T-helper 22 cell (primary cell): ENCODE data around the gene HIVEP1.

ENCODE experiments used
- DNase-seq: peaks from one replicate; pipeline ENCODE4 v3.0.0-alpha.2; 2020; ENCODE audit warnings: low read depth

Gene HIVEP1

GRCh38 chr6:12020187-12020791 lies 8.2 kb downstream of the HIVEP1 start:
- no peak for DNase-seq

- DNase-seq: no peak
Measured at GRCh38 chr6:12022481-12022880, 10.4 kb downstream of the HIVEP1 start.

- no peak for DNase-seq
Measured at GRCh38 chr6:12022953-12023388, 10.9 kb downstream of the HIVEP1 start.

GRCh38 chr6:12024216-12024615 lies 12.1 kb downstream of the HIVEP1 start:
- no peak for DNase-seq

GRCh38 chr6:12024699-12025434 lies 12.8 kb downstream of the HIVEP1 start:
- no peak for DNase-seq

GRCh38 chr6:12026120-12026519 lies 14.0 kb downstream of the HIVEP1 start:
- no peak for DNase-seq

- DNase-seq: no peak
Measured at GRCh38 chr6:12026833-12027232, 14.7 kb downstream of the HIVEP1 start.

GRCh38 chr6:12028213-12028612 lies 16.1 kb downstream of the HIVEP1 start:
- no peak for DNase-seq

GRCh38 chr6:12029979-12030737 lies 18.0 kb downstream of the HIVEP1 start:
- no peak for DNase-seq

GRCh38 chr6:12030993-12031550 lies 19.0 kb downstream of the HIVEP1 start:
- no peak for DNase-seq

- no peak for DNase-seq
Measured at GRCh38 chr6:12032783-12033573, 20.9 kb downstream of the HIVEP1 start.

GRCh38 chr6:12033770-12034169 lies 21.7 kb downstream of the HIVEP1 start:
- no peak for DNase-seq

- DNase-seq: no peak
Measured at GRCh38 chr6:12034349-12034748, 22.2 kb downstream of the HIVEP1 start.

GRCh38 chr6:12034837-12035236 lies 22.7 kb downstream of the HIVEP1 start:
- no peak for DNase-seq

GRCh38 chr6:12036766-12037165 lies 24.7 kb downstream of the HIVEP1 start:
- DNase-seq: no peak

- DNase-seq: no peak
Measured at GRCh38 chr6:12037798-12038197, 25.7 kb downstream of the HIVEP1 start.

GRCh38 chr6:12039540-12040459 lies 27.7 kb downstream of the HIVEP1 start:
- DNase-seq: no peak

GRCh38 chr6:12047304-12047703 lies 35.2 kb downstream of the HIVEP1 start:
- no peak for DNase-seq

- DNase-seq: no peak
Measured at GRCh38 chr6:12047792-12048432, 35.8 kb downstream of the HIVEP1 start.

- no peak for DNase-seq
Measured at GRCh38 chr6:12048609-12049008, 36.5 kb downstream of the HIVEP1 start.
